ENCODE results near the gene GPR39. TPM values are rescaled to one million over a fixed set of nuclear protein-coding genes. Genes with fewer than 3 reads are reported as not detected.
A peak's percentile ranks its signal among the peaks of the same experiment; 100 is the strongest.

The GPR39 gene
- total RNA-seq, 2 donors from 2014 or later, result 12.3 to 14.6 TPM

- no peak overlapping the region for H3K4me3 ChIP-seq
- H3K27me3 ChIP-seq, result no peaks in the 10 kb centered on the region
- intact Hi-C loops (cut with DNase I), result no loop called here
- no peak for DNase-seq
- no peaks in the 10 kb centered on the region for H3K4me1 ChIP-seq
- no peak for TF ChIP-seq CTCF (IDR thresholded peaks at IDR 0.05)
- no peaks in the 10 kb centered on the region for H3K9me3 ChIP-seq
- H3K36me3 ChIP-seq, result no peaks in the 10 kb centered on the region
- no peak overlapping the region for H3K9ac ChIP-seq (ENCODE audit: low read depth in 2 of 2, low read length in 2 of 2)
- H3K27ac ChIP-seq, result no peak overlapping the region
Observed at GRCh38 chr2:132621131-132621875, 204.7 kb downstream of the GPR39 start.

GRCh38 chr2:132623096-132623839 lies 206.7 kb downstream of the GPR39 start:
- Histone ChIP-seq H3K4me1 (no peaks in the 10 kb centered on the region), H3K36me3 (no peaks in the 10 kb centered on the region), H3K9ac (ENCODE audit: low read depth in 2 of 2, low read length in 2 of 2) (no peak overlapping the region), H3K27me3 (no peaks in the 10 kb centered on the region), H3K4me3 (no peak overlapping the region), H3K27ac (no peak overlapping the region), H3K9me3 (no peaks in the 10 kb centered on the region)
- intact Hi-C loops (cut with DNase I), result no loop called here
- no peak for TF ChIP-seq CTCF (IDR thresholded peaks at IDR 0.05)
- no peak for DNase-seq

- H3K4me1 ChIP-seq, result peaks cover 5% of the 10 kb centered on the region
Observed at GRCh38 chr2:132627536-132627935, 210.9 kb downstream of the GPR39 start.

GRCh38 chr2:132632000-132632649 lies 215.5 kb downstream of the GPR39 start:
- DNase-seq, result peak; percentile 59
- H3K27ac ChIP-seq, result peak overlapping the region; percentile 54
- no peak for TF ChIP-seq CTCF (IDR thresholded peaks at IDR 0.05)

More at GRCh38 chr2:132627536-132627935, 210.9 kb downstream of the GPR39 start:
- Histone ChIP-seq H3K4me3 (no peak overlapping the region), H3K9ac (ENCODE audit: low read depth in 2 of 2, low read length in 2 of 2) (no peak overlapping the region), H3K27ac (no peak overlapping the region), H3K9me3 (no peaks in the 10 kb centered on the region), H3K36me3 (no peaks in the 10 kb centered on the region), H3K27me3 (no peaks in the 10 kb centered on the region)
- DNase-seq, result no peak
- intact Hi-C loops (cut with DNase I), result no loop called here
- no peak for TF ChIP-seq CTCF (IDR thresholded peaks at IDR 0.05)

GRCh38 chr2:132633635-132634034 lies 217.0 kb downstream of the GPR39 start:
- Histone ChIP-seq H3K27ac (no peak overlapping the region), H3K36me3 (no peaks in the 10 kb centered on the region), H3K4me1 (peaks cover 5% of the 10 kb centered on the region), H3K4me3 (no peak overlapping the region), H3K27me3 (no peaks in the 10 kb centered on the region), H3K9ac (ENCODE audit: low read depth in 2 of 2, low read length in 2 of 2) (no peak overlapping the region), H3K9me3 (no peaks in the 10 kb centered on the region)
- TF ChIP-seq CTCF (IDR thresholded peaks at IDR 0.05), result no peak
- no peak for DNase-seq
- intact Hi-C loops (cut with DNase I), result no loop called here

More at GRCh38 chr2:132632000-132632649, 215.5 kb downstream of the GPR39 start:
- Histone ChIP-seq H3K9me3 (no peaks in the 10 kb centered on the region), H3K9ac (ENCODE audit: low read depth in 2 of 2, low read length in 2 of 2) (no peak overlapping the region), H3K4me1 (peaks cover 5% of the 10 kb centered on the region), H3K4me3 (no peak overlapping the region), H3K27me3 (no peaks in the 10 kb centered on the region), H3K36me3 (no peaks in the 10 kb centered on the region)
- intact Hi-C loops (cut with DNase I), result no loop called here

Measured in colonic mucosa (tissue), 4 donors.